RWPE2 (cell line): ENCODE results near the gene ADRA2C.

Source experiments
- ATAC-seq: fragments of 200-7000 bp; cut with Tn5 transposase; 3 replicates; pipeline ENCODE4 v1.9.1; 2021; ENCODE audit warnings: low read depth
- DNase-seq: peaks from one replicate; pipeline ENCODE4 v3.0.0-alpha.2; 2020; ENCODE audit warnings: low spot score
- H3K27ac ChIP-seq: fragments of 450-650 bp; 2 replicates; pipeline ENCODE4 v1.5.1; 2017; ENCODE audit warnings: mild to moderate bottlenecking; ENCODE audit not compliant: poor library complexity, severe bottlenecking
- H3K27me3 ChIP-seq: fragments of 250-450 bp; sonication (Bioruptor Pico); 2 replicates; pipeline ENCODE4 v1.5.1; 2021; ENCODE audit warnings: mild to moderate bottlenecking, moderate library complexity; ENCODE audit not compliant: insufficient read depth, poor library complexity, severe bottlenecking
- H3K36me3 ChIP-seq: fragments of 250-450 bp; sonication (Bioruptor Pico); 2 replicates; pipeline ENCODE4 v1.5.1; 2020; ENCODE audit warnings: low read depth, mild to moderate bottlenecking, moderate library complexity
- H3K4me1 ChIP-seq: fragments of 250-450 bp; sonication (Bioruptor Pico); 2 replicates; pipeline ENCODE4 v1.5.1; 2021; ENCODE audit warnings: mild to moderate bottlenecking, moderate library complexity; ENCODE audit not compliant: insufficient read depth, poor library complexity, severe bottlenecking
- H3K4me3 ChIP-seq: fragments of 250-450 bp; sonication (Bioruptor Pico); 2 replicates; pipeline ENCODE4 v1.5.1; 2021; ENCODE audit warnings: mild to moderate bottlenecking, moderate library complexity; ENCODE audit not compliant: severe bottlenecking
- H3K9me3 ChIP-seq: fragments of 250-450 bp; sonication (Bioruptor Pico); 2 replicates; pipeline ENCODE4 v1.5.1; 2021; ENCODE audit warnings: mild to moderate bottlenecking, moderate library complexity; ENCODE audit not compliant: severe bottlenecking
- TF ChIP-seq, protein P1 (sequence below): fragments of 450-650 bp; IDR thresholded peaks from one replicate; pipeline ENCODE4 v1.5.1; 2017; ENCODE audit warnings: mild to moderate bottlenecking, moderate library complexity; ENCODE audit not compliant: poor library complexity, severe bottlenecking

Gene ADRA2C

GRCh38 chr4:3772632-3773031, 6.4 kb downstream of the ADRA2C start:
- Histone ChIP-seq H3K36me3 (no peaks in the 10 kb centered on the region), H3K27ac (no peak overlapping the region), H3K9me3 (no peaks in the 10 kb centered on the region), H3K4me3 (no peak overlapping the region), H3K27me3 (peaks cover 67% of the 10 kb centered on the region), H3K4me1 (no peaks in the 10 kb centered on the region)
- ATAC-seq (no peak), DNase-seq (no peak)
- TF ChIP-seq, protein P1, sequence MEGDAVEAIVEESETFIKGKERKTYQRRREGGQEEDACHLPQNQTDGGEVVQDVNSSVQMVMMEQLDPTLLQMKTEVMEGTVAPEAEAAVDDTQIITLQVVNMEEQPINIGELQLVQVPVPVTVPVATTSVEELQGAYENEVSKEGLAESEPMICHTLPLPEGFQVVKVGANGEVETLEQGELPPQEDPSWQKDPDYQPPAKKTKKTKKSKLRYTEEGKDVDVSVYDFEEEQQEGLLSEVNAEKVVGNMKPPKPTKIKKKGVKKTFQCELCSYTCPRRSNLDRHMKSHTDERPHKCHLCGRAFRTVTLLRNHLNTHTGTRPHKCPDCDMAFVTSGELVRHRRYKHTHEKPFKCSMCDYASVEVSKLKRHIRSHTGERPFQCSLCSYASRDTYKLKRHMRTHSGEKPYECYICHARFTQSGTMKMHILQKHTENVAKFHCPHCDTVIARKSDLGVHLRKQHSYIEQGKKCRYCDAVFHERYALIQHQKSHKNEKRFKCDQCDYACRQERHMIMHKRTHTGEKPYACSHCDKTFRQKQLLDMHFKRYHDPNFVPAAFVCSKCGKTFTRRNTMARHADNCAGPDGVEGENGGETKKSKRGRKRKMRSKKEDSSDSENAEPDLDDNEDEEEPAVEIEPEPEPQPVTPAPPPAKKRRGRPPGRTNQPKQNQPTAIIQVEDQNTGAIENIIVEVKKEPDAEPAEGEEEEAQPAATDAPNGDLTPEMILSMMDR, result no peak

DNA sequence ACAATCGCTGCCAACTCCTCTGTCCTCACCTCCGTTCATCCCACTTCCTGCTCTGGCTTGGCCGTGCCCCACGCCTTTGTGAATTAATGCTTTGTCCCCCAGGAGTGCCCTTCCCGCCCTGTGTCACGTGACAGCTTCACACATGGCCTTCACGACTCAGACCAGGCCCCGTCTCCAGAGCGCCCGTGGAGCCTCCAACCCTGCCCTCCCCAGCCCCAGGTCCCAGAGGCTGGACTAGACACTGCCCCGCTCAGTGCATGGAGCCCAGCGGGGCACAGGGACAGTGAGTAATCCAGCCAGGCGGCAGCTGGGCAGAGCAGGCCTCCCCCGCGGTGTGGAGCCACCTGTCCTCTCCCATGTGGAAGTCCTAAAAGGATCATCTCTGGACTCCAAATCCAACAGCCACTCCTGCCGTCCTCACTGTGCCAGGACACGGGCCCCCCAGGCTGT, 7.4 kb downstream of the ADRA2C start:
- no peak overlapping the region for H3K4me3 ChIP-seq
- TF ChIP-seq, protein P1, result no peak
- peaks cover 57% of the 10 kb centered on the region for H3K27me3 ChIP-seq
- H3K36me3 ChIP-seq, result no peaks in the 10 kb centered on the region
- DNase-seq, result no peak
- no peaks in the 10 kb centered on the region for H3K9me3 ChIP-seq
- no peaks in the 10 kb centered on the region for H3K4me1 ChIP-seq
- ATAC-seq, result no peak
- no peak overlapping the region for H3K27ac ChIP-seq

- Histone ChIP-seq H3K4me3 (no peak overlapping the region), H3K27ac (no peak overlapping the region), H3K4me1 (no peaks in the 10 kb centered on the region), H3K27me3 (peaks cover 50% of the 10 kb centered on the region), H3K36me3 (no peaks in the 10 kb centered on the region), H3K9me3 (no peaks in the 10 kb centered on the region)
- ATAC-seq, result no peak
- no peak for DNase-seq
- TF ChIP-seq, protein P1, result no peak
Measured at GRCh38 chr4:3774253-3774883, 8.2 kb downstream of the ADRA2C start.

GRCh38 chr4:3775005-3775404, 8.8 kb downstream of the ADRA2C start:
- H3K4me3 ChIP-seq, result no peak overlapping the region
- H3K4me1 ChIP-seq, result no peaks in the 10 kb centered on the region
- ATAC-seq (no peak), DNase-seq (no peak)
- TF ChIP-seq, protein P1, result no peak
- peaks cover 50% of the 10 kb centered on the region for H3K27me3 ChIP-seq
- H3K9me3 ChIP-seq, result no peaks in the 10 kb centered on the region
- H3K27ac ChIP-seq, result no peak overlapping the region
- H3K36me3 ChIP-seq, result no peaks in the 10 kb centered on the region

- TF ChIP-seq, protein P1, result no peak
- H3K4me1 ChIP-seq, result no peaks in the 10 kb centered on the region
- H3K27ac ChIP-seq, result no peak overlapping the region
- H3K36me3 ChIP-seq, result no peaks in the 10 kb centered on the region
- no peak overlapping the region for H3K4me3 ChIP-seq
- H3K27me3 ChIP-seq, result peaks cover 46% of the 10 kb centered on the region
- DNase-seq, result no peak
- no peaks in the 10 kb centered on the region for H3K9me3 ChIP-seq
- no peak for ATAC-seq
Measured at GRCh38 chr4:3775576-3775975, 9.4 kb downstream of the ADRA2C start.
